ENCODE data around the gene CSNK2A2. TPM values are rescaled to one million over a fixed set of nuclear protein-coding genes. Genes with fewer than 3 reads are reported as not detected.

The CSNK2A2 gene
- total and polyA plus RNA-seq, 10 of the 15 experiments (the other 5 are each of a cell fraction or from before 2014, with no cell fraction given) = 17.4 to 79.1 (median 29.4) TPM

DNA sequence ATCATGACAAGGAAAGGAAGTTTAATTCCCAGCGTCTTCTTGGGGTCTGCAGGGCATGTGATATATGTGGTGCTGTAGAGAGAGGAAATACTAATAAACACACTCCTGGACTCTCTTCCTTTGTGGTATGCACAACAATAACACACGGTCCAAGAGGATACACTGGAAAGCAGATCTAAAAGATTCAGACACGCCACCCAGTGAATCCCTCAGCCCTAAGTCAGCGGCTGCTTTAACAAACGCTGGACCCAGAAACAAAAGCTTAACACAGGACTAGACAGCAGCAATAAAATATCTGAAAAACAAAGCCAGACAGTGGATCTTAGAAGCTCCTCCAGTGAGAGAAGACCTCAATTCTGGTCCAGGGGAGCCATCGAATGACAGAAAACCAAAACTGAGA, 81.8 kb downstream of the CSNK2A2 start:
- 100% methylated on average over 6 of the region's 6 CpGs for WGBS (ENCODE audit: insufficient coverage, insufficient replicate concordance, low lambda C conversion rate, missing lambda C conversion rate)
- intact Hi-C loops (cut with micrococcal nuclease; ENCODE audit: unreplicated experiment) (no loop called here), in situ Hi-C loops (cut with MboI) (no loop called here)
- RAD21 ChIA-PET (ENCODE audit: unreplicated experiment) = no interaction called here
- POLR2A ChIA-PET = no interaction called here
- Histone ChIP-seq H3K9ac (ENCODE audit: control insufficient read depth, insufficient read depth, low read length) (no peak overlapping the region), H3K27ac (ENCODE audit: control insufficient read depth, insufficient read depth) (no peak overlapping the region), H3K79me2 (ENCODE audit: control insufficient read depth, insufficient read depth, low read length) (peaks cover 17% of the 10 kb centered on the region), H3K4me2 (ENCODE audit: control insufficient read depth, insufficient read depth) (no peak overlapping the region), H3K4me3 (no peak overlapping the region), H3K4me1 (ENCODE audit: control insufficient read depth, insufficient read depth, low read length) (no peaks in the 10 kb centered on the region), H3K9me3 (replicated peaks; ENCODE audit: control insufficient read depth, insufficient read depth, low read length) (no peaks in the 10 kb centered on the region), H4K20me1 (ENCODE audit: control insufficient read depth, insufficient read depth) (no peaks in the 10 kb centered on the region; the same call in 1 of the 2 replicates), H2AFZ (ENCODE audit: control insufficient read depth, low read depth, low read length) (no peak overlapping the region), H3K27me3 (replicated peaks in 1 of 2; ENCODE audit: control insufficient read depth in 2 of 2, insufficient read depth in 2 of 2, low read length in 1 of 2) (no peaks in the 10 kb centered on the region), H3K36me3 (ENCODE audit: control insufficient read depth in 2 of 2, insufficient read depth in 2 of 2, low read length in 1 of 2) (peaks cover 10 to 11% of the 10 kb centered on the region in 2 experiments)
- DNase-seq (ENCODE audit: low read depth, low spot score) (no peak), ATAC-seq (no peak), FAIRE-seq (no peak)
- no TSS peak for BruUV-seq (replicated peaks)
- SMC1A ChIA-PET (ENCODE audit: uncharacterized antibody, unreplicated experiment) = interaction anchor here (0.8 to 1.7 kb wide), 2 partner anchors 10 to 21 kb away, joined by 3 to 5 read pairs; no protein-coding TSS in a partner anchor
- CTCF ChIA-PET = interaction anchor here (2.2 kb wide), 1 partner anchor 11 kb away, joined by 13 read pairs; no protein-coding TSS in a partner anchor
- TF ChIP-seq CBX3 (IDR thresholded peaks at IDR 0.05; ENCODE audit: borderline replicate concordance, low read depth) = no peak
- TF ChIP-seq SUZ12 (IDR thresholded peaks at IDR 0.05; ENCODE audit: unreplicated experiment) = no peak
- TF ChIP-seq, protein P1, sequence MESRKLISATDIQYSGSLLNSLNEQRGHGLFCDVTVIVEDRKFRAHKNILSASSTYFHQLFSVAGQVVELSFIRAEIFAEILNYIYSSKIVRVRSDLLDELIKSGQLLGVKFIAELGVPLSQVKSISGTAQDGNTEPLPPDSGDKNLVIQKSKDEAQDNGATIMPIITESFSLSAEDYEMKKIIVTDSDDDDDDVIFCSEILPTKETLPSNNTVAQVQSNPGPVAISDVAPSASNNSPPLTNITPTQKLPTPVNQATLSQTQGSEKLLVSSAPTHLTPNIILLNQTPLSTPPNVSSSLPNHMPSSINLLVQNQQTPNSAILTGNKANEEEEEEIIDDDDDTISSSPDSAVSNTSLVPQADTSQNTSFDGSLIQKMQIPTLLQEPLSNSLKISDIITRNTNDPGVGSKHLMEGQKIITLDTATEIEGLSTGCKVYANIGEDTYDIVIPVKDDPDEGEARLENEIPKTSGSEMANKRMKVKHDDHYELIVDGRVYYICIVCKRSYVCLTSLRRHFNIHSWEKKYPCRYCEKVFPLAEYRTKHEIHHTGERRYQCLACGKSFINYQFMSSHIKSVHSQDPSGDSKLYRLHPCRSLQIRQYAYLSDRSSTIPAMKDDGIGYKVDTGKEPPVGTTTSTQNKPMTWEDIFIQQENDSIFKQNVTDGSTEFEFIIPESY (IDR thresholded peaks at IDR 0.05) = no peak
- TF ChIP-seq CREB1 (IDR thresholded peaks at IDR 0.05; ENCODE audit: low read depth) = no peak
- TF ChIP-seq, protein P2, sequence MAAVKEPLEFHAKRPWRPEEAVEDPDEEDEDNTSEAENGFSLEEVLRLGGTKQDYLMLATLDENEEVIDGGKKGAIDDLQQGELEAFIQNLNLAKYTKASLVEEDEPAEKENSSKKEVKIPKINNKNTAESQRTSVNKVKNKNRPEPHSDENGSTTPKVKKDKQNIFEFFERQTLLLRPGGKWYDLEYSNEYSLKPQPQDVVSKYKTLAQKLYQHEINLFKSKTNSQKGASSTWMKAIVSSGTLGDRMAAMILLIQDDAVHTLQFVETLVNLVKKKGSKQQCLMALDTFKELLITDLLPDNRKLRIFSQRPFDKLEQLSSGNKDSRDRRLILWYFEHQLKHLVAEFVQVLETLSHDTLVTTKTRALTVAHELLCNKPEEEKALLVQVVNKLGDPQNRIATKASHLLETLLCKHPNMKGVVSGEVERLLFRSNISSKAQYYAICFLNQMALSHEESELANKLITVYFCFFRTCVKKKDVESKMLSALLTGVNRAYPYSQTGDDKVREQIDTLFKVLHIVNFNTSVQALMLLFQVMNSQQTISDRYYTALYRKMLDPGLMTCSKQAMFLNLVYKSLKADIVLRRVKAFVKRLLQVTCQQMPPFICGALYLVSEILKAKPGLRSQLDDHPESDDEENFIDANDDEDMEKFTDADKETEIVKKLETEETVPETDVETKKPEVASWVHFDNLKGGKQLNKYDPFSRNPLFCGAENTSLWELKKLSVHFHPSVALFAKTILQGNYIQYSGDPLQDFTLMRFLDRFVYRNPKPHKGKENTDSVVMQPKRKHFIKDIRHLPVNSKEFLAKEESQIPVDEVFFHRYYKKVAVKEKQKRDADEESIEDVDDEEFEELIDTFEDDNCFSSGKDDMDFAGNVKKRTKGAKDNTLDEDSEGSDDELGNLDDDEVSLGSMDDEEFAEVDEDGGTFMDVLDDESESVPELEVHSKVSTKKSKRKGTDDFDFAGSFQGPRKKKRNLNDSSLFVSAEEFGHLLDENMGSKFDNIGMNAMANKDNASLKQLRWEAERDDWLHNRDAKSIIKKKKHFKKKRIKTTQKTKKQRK (IDR thresholded peaks at IDR 0.05; ENCODE audit: low read depth, low read length) = no peak
- no peak for TF ChIP-seq SPI1 (IDR thresholded peaks at IDR 0.05; ENCODE audit: borderline replicate concordance, insufficient read depth, low read depth, low read length)
- no peak for TF ChIP-seq ETV6 (conservative IDR thresholded peaks at IDR 0.05 in 1 of 2, IDR thresholded peaks at IDR 0.05 in 1 of 2; ENCODE audit: borderline replicate concordance in 1 of 2, low read depth in 1 of 2)
- TF ChIP-seq, protein P3, sequence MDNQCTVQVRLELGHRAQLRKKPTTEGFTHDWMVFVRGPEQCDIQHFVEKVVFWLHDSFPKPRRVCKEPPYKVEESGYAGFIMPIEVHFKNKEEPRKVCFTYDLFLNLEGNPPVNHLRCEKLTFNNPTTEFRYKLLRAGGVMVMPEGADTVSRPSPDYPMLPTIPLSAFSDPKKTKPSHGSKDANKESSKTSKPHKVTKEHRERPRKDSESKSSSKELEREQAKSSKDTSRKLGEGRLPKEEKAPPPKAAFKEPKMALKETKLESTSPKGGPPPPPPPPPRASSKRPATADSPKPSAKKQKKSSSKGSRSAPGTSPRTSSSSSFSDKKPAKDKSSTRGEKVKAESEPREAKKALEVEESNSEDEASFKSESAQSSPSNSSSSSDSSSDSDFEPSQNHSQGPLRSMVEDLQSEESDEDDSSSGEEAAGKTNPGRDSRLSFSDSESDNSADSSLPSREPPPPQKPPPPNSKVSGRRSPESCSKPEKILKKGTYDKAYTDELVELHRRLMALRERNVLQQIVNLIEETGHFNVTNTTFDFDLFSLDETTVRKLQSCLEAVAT (IDR thresholded peaks at IDR 0.05) = no peak
- no peak for TF ChIP-seq TCF3 (IDR thresholded peaks at IDR 0.05; ENCODE audit: borderline replicate concordance, insufficient read depth, low read depth, low read length)
- TF ChIP-seq SMC3 (IDR thresholded peaks at IDR 0.05; ENCODE audit: borderline replicate concordance, low read length) = no peak
- no peak for TF ChIP-seq POLR2A (IDR thresholded peaks at IDR 0.05; ENCODE audit: low read depth, low read length)
- no peak for TF ChIP-seq ZZZ3 (IDR thresholded peaks at IDR 0.05; ENCODE audit: control insufficient read depth, insufficient read length, low read depth)
- TF ChIP-seq WRNIP1 (IDR thresholded peaks at IDR 0.05; ENCODE audit: borderline replicate concordance, low read depth, low read length) = no peak

Measured in GM12878 (cell line).